ENCODE measurements around the gene BTBD19.

Gene BTBD19

GRCh38 chr1:44839576-44839975 lies 31.3 kb downstream of the BTBD19 start:
- no peak for DNase-seq (ENCODE audit: extremely low read depth, low read depth)
- TF ChIP-seq CTCF (IDR thresholded peaks at IDR 0.05; ENCODE audit: low read depth, low read length) = no peak

DNA sequence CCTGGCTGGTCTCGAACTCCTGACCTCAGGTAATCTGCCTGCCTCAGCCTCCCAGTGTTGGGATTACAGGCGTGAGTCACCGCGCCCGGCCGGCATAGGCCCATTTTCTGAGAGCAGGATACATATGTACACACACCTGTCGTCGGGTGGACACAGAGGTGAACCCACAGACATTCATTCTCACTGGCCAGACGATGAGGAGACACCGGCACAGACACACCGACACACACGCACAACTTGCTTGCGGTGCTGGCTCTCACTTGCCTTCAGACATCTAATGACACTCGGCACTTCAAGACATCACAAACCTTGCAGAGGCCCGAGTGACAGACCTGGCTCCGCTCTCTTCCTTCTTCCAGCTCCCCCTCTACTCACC lies 34.2 kb downstream of the BTBD19 start:
- DNase-seq (ENCODE audit: extremely low read depth, low read depth) = no peak
- no peak for TF ChIP-seq CTCF (IDR thresholded peaks at IDR 0.05; ENCODE audit: low read depth, low read length)

DNA sequence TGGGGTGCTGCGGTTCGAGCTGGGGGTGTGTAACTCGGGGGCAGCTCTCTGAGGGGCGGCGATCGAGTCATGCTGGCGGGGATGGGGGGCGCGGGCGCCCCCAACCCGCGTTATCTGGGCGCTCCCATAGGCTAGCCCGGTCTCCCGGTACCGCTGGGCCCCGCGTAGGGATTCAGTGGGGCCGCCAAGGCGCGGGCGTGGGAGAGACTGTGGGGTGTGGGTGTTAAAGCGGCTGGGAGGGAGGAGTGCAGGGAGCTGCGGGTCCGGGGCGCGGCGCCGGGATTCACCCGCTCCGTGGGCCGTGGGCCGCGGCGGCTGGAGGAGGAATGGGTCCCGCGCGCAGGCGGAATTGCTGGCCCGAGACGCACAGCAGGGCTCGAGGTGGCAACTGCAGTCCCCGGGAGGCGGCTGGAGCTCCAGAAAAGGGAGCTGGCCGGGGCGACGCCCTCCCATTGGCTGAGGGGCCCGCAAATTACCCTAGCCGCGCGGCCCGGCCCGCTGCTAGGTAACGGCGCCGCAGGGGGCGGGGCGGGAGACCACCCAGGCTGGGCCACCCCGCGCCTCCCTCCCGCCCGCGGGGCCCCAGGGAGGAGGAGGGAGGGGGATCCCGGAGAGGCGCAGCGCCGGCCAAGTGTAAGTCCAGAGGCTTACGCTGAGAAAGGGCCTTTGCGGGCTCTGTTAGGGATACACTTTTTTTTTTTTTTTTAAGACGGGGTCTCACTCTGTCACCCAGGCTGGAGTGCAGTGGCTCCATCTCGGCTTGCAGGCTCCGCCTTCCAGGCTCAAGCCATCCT lies 34.7 kb downstream of the BTBD19 start, which contains the start of gene PTCH2:
Gene PTCH2 (minus strand): TSS at position 392 of the 794 bp plus-strand sequence. CDS start 321 bp downstream, at position 71.
- TF ChIP-seq CTCF (IDR thresholded peaks at IDR 0.05; ENCODE audit: low read depth, low read length) = no peak
- DNase-seq (ENCODE audit: extremely low read depth, low read depth) = peak; percentile 16

GRCh38 chr1:44846985-44847384 lies 38.7 kb downstream of the BTBD19 start:
- no peak for DNase-seq (ENCODE audit: extremely low read depth, low read depth)
- TF ChIP-seq CTCF (IDR thresholded peaks at IDR 0.05; ENCODE audit: low read depth, low read length) = no peak

DNA sequence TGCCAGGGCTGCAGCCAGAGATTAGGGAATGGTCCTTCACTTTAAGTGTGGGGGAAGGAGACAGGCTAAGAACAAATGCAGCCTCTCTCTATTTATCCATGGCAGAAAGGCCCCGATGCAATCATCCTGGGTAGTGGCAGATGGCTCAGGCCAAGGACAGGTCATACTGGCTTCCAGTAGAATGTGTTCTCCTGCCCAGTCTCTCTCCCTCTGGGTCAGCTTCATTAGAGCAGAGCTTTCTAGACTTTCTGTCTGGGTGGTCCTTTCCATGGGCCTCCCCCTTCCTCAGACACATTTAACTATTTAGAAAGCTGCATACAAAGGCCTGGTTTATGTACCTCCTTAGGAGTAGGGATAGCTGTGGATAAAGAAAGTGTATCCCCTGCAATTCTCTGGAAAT lies 39.5 kb downstream of the BTBD19 start:
- no peak for TF ChIP-seq CTCF (IDR thresholded peaks at IDR 0.05; ENCODE audit: low read depth, low read length)
- no peak for DNase-seq (ENCODE audit: extremely low read depth, low read depth)

DNA sequence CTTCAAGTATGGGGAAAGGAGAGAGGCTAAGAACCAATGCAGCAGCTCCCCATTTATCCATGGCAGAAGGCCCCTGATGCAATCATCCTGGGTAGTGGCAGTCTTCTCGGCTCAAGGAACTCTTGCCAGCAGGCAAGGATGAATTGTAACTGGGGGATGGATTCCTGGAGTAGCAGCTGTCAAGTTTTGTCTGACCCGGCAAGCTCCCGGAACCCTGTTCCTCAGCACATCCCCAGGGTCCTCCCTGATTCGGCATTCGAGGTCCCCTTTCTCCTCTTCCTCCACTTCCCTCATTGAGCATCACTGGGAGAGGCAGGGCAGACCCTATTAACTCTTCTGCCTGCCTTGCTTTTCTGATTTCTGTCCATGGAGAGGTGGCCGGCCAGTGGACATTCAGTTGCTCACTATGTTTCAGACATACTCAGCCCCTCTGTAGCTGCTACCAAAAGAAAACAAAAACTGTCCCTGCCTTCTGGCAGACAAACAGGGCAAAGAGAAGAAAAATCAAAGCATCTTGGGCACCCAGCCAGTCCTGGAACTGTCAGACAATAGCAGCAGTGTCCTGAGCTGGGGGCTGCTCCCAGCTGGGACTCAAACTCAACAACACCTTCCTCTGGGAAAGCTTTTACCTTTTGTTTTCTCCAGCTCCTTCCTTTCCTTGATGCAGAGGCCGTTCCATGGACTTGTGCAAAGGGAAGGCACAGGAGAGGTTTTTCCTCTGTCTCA lies 40.3 kb downstream of the BTBD19 start:
- no peak for TF ChIP-seq CTCF (IDR thresholded peaks at IDR 0.05; ENCODE audit: low read depth, low read length)
- no peak for DNase-seq (ENCODE audit: extremely low read depth, low read depth)

DNA sequence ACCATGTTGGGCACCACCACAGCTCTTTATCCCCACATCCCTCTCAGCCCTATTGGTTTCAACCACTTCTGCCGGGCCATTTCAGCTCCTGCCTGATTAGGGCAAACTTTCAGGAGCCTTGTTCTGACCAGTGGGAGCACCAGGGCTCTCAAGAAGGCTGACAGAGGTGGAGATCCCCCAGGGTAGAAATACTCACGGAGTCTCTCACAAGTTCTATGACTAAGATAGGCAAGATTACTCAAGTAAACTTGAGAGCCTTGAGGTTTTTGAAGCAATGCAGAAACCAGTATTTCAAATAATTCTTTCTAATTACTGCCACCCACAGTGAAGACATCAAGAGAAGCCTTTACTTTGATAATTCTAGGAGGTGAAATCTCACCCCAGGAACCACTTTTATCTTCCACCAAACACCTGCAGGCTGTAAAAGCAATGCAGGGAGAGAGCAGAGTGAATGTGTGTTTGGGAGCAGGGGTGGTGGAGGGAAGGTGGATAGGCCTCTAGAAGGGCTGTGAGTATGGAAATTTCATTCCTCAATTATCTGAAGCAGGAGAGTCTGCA lies 41.3 kb downstream of the BTBD19 start:
- TF ChIP-seq CTCF (IDR thresholded peaks at IDR 0.05; ENCODE audit: low read depth, low read length) = no peak
- DNase-seq (ENCODE audit: extremely low read depth, low read depth) = no peak
